Activated effector memory CD4-positive, alpha-beta T cell treated with anti-CD3 and anti-CD28 coated beads, Interleukin-2, amount 50 U/mL, for 16 hours (primary cell): Measurements from ENCODE around the gene NIPAL1.

Experiments used
- DNase-seq: peaks from one replicate; pipeline ENCODE4 v3.0.0-alpha.2; 2020

The NIPAL1 gene

DNA sequence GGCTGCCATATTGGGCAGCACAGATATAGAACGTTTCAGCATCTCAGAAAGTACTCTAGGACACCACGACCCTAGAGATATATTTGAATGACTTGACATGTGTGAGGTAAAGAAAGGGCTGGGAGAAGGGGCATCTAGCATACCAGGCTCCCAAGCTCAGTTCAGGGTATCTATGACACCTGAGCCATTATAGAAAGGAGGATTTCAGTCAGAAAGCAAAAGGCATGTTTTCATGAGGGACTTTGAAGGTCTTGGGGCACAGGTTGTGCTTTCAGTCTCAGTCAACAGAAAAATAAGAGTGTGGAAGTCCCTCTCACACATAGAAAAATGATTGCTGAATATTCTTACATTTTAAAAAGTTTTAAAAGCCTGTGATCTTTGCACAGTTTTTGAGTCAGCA, 51.6 kb downstream of the NIPAL1 start:
- no peak for DNase-seq

DNA sequence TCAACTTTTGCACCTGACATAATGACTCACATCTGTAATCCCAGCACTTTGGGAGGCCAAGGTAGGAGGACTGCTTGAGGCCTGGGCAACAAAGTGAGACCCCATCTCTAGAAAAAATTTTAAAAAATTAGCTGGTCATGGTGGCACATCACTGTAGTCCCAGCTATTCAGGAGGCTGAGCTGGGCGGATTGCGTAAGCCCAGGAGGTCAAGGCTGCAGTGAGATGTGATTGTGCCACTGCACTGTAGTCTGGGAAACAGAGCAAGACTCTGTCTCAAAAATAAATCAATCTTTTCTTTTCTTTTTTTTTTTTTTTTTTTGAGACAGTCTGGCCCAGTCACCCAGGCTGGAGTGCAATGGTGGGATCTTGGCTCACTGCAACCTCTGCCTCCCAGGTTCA, 52.5 kb downstream of the NIPAL1 start:
- no peak for DNase-seq

DNA sequence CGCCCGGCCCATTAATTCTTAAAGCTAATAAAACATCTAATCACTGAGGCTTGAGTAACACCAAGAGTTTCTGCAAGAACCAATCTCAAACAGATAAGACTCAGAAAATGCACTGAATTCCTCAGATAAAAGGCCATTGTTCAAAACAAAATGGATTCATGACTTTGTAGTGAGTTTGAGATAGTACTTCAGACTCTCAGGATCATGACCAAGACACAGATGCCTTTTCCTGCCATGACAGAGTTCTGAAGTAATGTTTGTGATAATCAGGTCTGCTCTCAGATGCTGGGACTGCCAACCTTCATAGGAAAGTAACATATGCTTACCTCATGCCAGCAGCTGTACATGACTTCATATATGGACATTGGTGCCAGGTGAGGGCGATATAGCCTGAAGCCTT, 54.6 kb downstream of the NIPAL1 start:
- no peak for DNase-seq

DNA sequence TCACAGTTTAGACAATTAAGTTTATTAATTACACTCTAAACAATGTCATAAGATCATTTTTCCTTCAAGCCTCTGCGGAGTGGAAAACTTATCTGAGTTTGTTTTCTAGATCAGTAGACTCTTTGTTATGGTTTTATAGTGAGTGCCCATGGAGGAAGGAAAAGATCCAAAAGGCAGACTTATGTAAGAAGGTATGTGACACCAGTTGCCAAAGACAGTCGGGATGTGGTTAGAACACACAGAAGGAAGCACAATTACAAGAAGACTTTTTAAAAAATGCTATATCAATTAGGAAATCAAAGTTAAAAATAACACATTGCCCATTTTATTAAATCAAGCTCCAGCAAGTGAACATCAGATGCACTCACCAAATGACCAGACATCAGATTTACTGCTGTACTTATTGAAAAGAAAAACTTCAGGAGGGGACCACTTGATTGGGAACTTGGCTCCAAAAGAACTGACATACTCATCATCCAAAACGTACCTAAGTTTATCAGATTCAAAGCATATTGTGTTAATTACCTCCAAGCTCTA, 57.1 kb downstream of the NIPAL1 start:
- no peak for DNase-seq

DNA sequence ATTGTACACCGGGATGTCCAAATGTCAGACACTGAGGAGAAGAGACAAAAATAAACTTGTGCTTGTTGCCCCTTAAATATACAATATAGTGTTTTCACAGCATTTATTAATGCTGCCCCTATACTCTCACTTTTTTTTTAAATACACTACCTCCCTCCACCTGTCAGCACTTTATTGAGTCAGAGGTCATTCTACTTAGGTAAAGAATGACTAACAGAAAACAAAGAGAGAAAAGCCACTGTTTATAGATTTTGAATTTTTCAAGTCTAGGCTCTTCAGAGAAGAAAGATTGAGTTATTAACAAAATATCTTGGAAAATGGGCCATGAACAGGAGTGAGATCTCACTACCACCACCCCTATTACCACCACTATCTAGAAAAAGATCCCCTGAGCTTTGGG, 58.1 kb downstream of the NIPAL1 start:
- DNase-seq = no peak

DNA sequence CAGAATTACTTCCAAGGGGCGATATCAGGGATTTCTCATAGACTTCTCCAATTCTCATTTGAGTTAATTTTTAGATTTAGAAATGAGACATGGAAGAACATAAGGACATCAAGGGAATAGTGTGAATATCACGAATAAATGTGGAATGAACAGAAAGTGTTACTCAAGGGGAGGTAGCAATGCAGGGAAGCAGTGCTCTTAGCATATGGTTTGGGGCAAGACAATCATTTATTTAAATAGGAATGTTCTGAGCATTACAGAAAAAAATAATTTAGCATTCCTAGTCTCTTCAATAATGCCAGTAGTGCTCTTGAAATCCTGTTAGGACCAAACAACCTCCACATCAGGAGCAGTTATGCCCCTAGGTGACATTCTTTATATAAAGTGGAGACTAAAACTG, 61.9 kb downstream of the NIPAL1 start:
- no peak for DNase-seq

DNA sequence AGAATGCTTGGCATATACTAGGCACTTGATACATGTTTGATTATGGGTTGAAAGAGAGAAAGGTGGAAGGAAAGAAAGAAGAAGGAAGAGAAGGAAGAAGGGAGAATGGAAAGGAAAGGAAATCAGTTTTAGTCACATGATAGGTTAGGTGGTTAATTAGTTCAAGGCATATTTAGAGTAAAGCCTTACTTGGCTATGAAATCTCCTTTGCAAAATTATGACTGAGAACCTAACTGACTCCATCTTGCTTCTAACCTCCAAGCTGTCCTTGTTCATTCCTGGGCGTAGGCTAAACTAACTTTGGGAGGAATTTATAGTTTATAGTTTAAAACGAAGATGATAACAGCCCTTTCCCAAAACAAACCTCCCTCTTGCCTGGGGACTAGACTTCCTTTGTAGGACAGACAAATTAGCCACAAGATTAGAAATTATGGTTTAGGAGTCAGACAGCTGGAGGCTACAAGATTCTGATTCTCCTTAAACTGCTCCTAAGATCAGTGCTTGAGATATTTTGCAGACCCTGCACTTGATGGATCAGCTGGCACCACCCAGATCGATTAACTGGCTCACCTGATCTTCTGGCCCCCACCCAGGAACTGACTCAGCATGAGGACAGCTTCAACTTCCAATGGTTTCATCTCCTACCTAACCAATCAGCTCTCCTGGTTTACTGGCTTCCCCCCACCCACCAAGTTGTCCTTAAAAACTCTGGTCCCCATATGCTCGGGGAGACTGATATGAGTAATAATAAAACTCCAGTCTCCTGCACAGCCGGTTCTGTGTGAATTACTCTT, 62.5 kb downstream of the NIPAL1 start:
- no peak for DNase-seq

DNA sequence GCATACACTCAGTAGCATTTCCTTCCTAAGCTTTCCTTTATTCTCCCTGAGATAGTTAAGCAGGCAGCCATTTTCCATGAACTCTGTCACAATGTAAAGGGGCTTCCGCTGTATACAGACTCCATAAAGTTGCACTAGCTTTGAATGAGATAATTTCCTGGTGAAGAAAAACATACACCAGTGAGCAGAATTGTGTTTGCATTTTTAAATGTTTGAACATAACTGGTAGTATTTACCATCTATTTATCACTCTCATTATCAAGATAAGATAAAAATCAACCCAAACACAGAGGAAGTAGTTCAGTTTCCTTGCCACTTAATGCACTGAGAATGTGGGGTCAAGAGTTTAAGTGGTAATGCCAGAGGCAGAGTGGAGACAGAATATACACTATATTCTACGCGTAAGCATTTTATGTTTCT, 63.4 kb downstream of the NIPAL1 start:
- DNase-seq = no peak

DNA sequence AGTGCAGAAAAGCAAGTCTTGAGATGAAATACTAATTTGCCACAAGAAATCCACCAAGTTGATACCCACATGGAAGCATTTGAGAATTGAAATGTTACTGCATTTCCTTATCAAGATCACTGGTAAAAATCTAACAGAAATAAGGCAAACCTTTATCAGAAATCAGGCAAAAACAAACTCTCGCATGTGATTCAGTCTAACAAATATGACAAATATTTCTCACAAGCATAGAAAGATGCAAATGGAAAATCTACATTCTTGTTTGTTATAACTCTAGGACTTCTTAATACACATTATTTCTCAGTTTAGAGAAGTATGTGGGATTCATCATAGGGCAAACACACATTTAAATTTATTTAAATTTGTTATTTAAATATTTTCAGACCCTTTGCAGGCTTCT, 64.6 kb downstream of the NIPAL1 start:
- no peak for DNase-seq

DNA sequence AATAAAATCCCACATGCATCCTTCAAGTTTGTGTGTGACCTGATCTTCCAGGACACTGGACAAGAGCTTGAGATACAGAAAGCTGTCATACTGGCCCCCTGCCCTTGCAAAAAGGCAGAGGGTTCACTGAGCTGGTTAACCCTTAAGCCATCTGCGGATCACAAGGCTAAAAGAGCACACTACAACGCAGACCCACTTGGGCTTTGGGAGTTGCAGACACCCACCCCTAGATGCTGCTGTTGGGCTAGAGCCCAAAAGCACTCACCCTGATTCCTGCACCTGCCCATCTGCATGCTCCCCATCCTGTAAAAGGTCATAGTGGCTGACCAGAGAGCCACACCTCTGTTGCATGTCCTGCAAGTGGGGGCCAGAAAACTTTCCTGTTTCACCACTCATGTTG, 66.4 kb downstream of the NIPAL1 start:
- no peak for DNase-seq

DNA sequence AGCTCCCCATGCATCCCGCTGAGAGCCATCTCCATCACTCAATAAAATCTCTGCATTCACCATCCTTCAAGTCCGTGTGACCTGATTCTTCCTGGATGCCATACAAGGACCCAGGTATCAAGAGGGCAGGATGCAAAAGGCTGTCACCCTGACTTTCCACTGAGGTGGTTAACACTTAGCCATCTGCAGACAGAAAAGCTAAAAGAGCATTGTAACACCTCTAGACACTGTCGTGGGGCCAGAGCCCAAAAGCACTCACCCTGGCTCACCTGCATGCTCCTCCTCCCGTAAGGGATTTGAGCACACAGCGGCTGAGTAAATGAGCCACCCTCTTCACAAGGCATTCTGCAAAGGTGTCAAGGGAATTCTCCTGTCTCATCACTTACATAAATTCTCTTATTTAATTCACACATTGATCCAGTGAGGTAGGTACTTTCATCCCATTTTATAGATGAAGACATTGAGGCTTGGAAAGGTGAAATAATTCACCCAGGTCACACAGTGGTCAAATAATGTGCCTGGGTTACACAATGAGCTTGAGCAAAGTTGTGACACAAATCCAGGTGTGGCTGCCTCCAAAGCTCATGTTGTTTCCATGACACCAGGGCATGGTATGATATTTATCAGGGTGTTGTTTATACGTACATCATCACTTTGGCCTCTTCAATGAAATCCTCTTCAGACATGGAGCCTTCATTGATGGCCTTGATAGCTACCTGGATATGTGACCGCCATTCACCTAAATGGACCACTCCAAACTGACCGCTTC, 69.4 kb downstream of the NIPAL1 start:
- DNase-seq = no peak
